ENCODE data around the gene GID8. TPM values are rescaled to one million over a fixed set of nuclear protein-coding genes. Genes with fewer than 3 reads are reported as not detected.
A peak's percentile ranks its signal among the peaks of the same experiment; 100 is the strongest.

Gene GID8
- total RNA-seq, 1 donor from 2014 or later: 29.7 TPM

- H3K27me3 Mint-ChIP-seq (ENCODE audit: low read depth): no peaks in the 10 kb centered on the region
- H3K9me3 Mint-ChIP-seq (ENCODE audit: low read depth): no peaks in the 10 kb centered on the region
- peaks cover 25% of the 10 kb centered on the region for H3K4me1 Mint-ChIP-seq (ENCODE audit: low read depth)
- TF ChIP-seq, protein P1, sequence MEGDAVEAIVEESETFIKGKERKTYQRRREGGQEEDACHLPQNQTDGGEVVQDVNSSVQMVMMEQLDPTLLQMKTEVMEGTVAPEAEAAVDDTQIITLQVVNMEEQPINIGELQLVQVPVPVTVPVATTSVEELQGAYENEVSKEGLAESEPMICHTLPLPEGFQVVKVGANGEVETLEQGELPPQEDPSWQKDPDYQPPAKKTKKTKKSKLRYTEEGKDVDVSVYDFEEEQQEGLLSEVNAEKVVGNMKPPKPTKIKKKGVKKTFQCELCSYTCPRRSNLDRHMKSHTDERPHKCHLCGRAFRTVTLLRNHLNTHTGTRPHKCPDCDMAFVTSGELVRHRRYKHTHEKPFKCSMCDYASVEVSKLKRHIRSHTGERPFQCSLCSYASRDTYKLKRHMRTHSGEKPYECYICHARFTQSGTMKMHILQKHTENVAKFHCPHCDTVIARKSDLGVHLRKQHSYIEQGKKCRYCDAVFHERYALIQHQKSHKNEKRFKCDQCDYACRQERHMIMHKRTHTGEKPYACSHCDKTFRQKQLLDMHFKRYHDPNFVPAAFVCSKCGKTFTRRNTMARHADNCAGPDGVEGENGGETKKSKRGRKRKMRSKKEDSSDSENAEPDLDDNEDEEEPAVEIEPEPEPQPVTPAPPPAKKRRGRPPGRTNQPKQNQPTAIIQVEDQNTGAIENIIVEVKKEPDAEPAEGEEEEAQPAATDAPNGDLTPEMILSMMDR (IDR thresholded peaks at IDR 0.05): no peak
- no peak overlapping the region for H3K27ac Mint-ChIP-seq (ENCODE audit: unreplicated experiment)
- H3K36me3 Mint-ChIP-seq (ENCODE audit: low read depth): no peaks in the 10 kb centered on the region
- H3K4me3 Mint-ChIP-seq (ENCODE audit: unreplicated experiment): no peak overlapping the region
- DNase-seq (ENCODE audit: low spot score): no peak
Observed at GRCh38 chr20:62933966-62934365, 4.0 kb upstream of the GID8 start.

DNA sequence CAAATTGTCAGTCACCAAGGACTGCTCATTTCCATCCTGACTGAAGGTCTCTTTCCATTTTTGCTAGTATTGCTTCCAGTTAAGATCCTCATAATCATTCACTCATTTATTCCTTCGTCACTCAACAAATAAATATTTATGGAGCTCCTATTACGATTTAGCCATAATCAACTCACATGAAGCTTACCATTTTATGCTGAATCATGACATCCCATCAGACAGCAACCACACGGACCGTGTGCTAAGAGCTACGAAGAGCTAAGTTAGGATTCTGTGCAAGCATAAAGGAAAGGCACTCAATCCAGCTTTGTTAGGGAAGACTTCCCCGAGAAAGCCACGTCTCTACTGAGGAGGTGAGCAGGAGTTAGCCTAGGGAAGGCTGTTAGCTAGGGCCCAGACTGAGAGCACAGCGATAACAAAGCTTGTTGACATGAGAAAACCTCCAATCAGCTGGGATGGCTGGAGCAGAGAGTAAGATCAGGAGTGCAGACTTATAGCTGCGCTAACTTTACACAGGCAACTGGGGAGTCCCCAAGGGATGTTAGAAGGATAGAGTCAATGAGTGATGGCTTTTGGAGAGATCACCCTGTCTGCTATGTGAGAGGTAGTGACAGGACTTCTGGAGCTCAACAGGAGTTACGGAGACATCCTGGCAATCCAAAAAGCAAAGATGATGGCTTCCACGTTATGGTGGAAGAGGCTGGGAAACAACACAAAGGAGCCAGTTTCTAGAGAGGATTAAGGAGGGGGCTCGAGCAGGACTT lies 2.6 kb upstream of the GID8 start:
- H3K4me1 Mint-ChIP-seq (ENCODE audit: low read depth): peaks cover 27% of the 10 kb centered on the region
- H3K9me3 Mint-ChIP-seq (ENCODE audit: low read depth): no peaks in the 10 kb centered on the region
- DNase-seq (ENCODE audit: low spot score): no peak
- H3K27me3 Mint-ChIP-seq (ENCODE audit: low read depth): no peaks in the 10 kb centered on the region
- no peak overlapping the region for H3K27ac Mint-ChIP-seq (ENCODE audit: unreplicated experiment)
- TF ChIP-seq, protein P1 (IDR thresholded peaks at IDR 0.05): no peak
- H3K36me3 Mint-ChIP-seq (ENCODE audit: low read depth): no peaks in the 10 kb centered on the region
- no peak overlapping the region for H3K4me3 Mint-ChIP-seq (ENCODE audit: unreplicated experiment)

DNA sequence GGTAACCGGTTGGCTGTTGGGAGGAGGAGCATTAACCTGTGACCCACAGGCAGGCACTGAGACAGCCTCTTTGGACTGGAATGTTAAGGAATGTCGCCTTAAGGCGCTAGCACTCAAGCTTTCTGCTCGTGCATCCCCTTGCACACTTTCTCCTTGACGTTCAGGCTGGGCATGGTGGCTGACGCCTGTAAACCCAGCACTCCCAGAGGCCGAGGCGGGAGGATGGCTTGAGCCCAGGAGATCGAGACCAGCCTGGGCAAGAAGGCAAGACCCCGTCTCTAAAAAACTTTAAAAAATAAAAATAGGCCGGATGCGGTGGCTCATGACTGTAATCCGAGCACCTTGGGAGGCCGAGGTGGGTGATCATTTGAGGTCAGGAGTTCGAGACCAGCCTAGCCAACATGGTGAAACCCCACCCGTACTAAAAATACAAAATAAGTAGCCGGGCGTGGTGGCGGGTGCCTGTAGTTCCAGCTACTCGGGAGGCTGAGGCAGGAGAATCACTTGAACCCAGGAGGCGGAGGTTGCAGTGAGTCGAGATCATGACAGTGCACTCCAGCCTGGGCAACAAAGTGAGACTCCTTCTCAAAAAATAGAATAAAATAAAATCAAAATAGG lies 1.9 kb upstream of the GID8 start:
- no peaks in the 10 kb centered on the region for H3K36me3 Mint-ChIP-seq (ENCODE audit: low read depth)
- H3K27me3 Mint-ChIP-seq (ENCODE audit: low read depth): no peaks in the 10 kb centered on the region
- no peaks in the 10 kb centered on the region for H3K9me3 Mint-ChIP-seq (ENCODE audit: low read depth)
- H3K27ac Mint-ChIP-seq (ENCODE audit: unreplicated experiment): peak overlapping the region; percentile 98
- TF ChIP-seq, protein P1 (IDR thresholded peaks at IDR 0.05): no peak
- H3K4me3 Mint-ChIP-seq (ENCODE audit: unreplicated experiment): no peak overlapping the region
- no peak for DNase-seq (ENCODE audit: low spot score)
- peaks cover 27% of the 10 kb centered on the region for H3K4me1 Mint-ChIP-seq (ENCODE audit: low read depth)

DNA sequence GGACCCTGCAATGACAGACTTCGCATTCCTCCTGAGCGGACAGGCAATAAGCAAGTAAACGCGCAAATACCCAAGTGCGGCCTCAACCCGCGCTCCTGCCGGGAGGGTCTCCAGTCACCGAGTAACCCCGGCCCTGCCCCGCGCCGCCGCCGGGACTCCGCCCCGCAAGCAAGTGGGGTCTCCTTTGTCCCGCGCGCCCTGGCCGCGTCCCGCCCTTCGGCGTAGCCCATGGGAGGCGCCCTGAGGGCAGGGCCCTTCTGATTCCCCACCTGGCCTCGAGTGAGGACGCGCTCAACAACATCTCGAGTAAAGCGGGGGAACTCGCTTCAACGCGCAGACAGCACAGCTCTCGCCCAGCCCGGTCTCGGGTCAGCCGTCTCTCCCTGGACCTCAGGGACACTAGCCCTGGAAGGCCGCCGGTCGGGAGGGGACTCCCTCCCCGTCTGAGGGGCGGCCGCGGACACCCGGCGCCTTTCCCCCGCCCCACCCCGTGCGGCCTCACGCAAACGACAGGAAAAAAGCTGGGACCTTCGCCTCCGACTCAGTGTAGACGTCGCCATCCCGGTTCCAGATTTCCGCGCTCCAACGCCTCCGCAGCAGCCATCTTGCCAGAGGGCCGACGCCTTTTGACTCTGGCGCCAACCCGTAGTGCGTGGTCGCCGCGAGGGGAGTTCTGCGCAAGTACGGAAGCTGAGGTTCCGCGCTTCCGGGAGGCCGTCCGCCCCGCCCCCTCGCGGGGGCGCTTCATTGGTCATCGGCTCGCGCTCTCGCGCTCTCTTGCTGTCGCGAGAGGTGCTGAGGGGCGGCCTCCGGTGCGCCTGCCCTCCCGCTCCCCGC lies 461 bp upstream of the GID8 start:
- Mint-ChIP-seq H3K4me1 (ENCODE audit: low read depth) (peaks cover 39% of the 10 kb centered on the region), H3K9me3 (ENCODE audit: low read depth) (no peaks in the 10 kb centered on the region), H3K4me3 (ENCODE audit: unreplicated experiment) (no peak overlapping the region), H3K36me3 (ENCODE audit: low read depth) (no peaks in the 10 kb centered on the region), H3K27me3 (ENCODE audit: low read depth) (no peaks in the 10 kb centered on the region), H3K27ac (ENCODE audit: unreplicated experiment) (peak overlapping the region; percentile 98)
- TF ChIP-seq, protein P1 (IDR thresholded peaks at IDR 0.05): no peak
- DNase-seq (ENCODE audit: low spot score): peak; percentile 99

- Mint-ChIP-seq H3K27ac (ENCODE audit: unreplicated experiment) (no peak overlapping the region), H3K9me3 (ENCODE audit: low read depth) (no peaks in the 10 kb centered on the region), H3K4me1 (ENCODE audit: low read depth) (peaks cover 36% of the 10 kb centered on the region), H3K36me3 (ENCODE audit: low read depth) (peaks cover 12% of the 10 kb centered on the region), H3K27me3 (ENCODE audit: low read depth) (no peaks in the 10 kb centered on the region), H3K4me3 (ENCODE audit: unreplicated experiment) (no peak overlapping the region)
- TF ChIP-seq, protein P1 (IDR thresholded peaks at IDR 0.05): no peak
- DNase-seq (ENCODE audit: low spot score): no peak
Observed at GRCh38 chr20:62940875-62941274, 2.9 kb downstream of the GID8 start.

Measured in chondrocyte (in vitro differentiated cells).